Sigmoid colon (tissue), 4 donors: ENCODE measurements around the gene DLX1.

Experiments used
- EP300 ChIP-seq, 4 donors: sonication (generic); formaldehyde crosslinking; IDR thresholded peaks; one replicate each; pipeline ENCODE4 v1.6.1; 2017; ENCODE audit warnings: antibody characterized with exemption in 4 of 4
- POLR2A ChIP-seq, 2 donors: fragments of 450-650 bp; IDR thresholded peaks; one replicate each; pipeline ENCODE4 v1.6.1; 2016; ENCODE audit warnings: antibody characterized with exemption in 2 of 2, mild to moderate bottlenecking in 2 of 2, moderate library complexity in 2 of 2
- POLR2AphosphoS5 ChIP-seq, 4 donors: sonication (generic); formaldehyde crosslinking; IDR thresholded peaks; one replicate each; pipeline ENCODE4 v1.6.1; 2017; ENCODE audit warnings: antibody characterized with exemption in 4 of 4
- TF ChIP-seq, protein P1 (sequence below), 4 experiments: fragments of 450-650 bp in 3 of 4; fragments of 200-600 bp in 1 of 4; IDR thresholded peaks; one replicate each; pipeline ENCODE4 v1.5.1; 2016 to 2019; ENCODE audit warnings: antibody characterized with exemption in 4 of 4, mild to moderate bottlenecking in 3 of 4, moderate library complexity in 2 of 4

DNA sequence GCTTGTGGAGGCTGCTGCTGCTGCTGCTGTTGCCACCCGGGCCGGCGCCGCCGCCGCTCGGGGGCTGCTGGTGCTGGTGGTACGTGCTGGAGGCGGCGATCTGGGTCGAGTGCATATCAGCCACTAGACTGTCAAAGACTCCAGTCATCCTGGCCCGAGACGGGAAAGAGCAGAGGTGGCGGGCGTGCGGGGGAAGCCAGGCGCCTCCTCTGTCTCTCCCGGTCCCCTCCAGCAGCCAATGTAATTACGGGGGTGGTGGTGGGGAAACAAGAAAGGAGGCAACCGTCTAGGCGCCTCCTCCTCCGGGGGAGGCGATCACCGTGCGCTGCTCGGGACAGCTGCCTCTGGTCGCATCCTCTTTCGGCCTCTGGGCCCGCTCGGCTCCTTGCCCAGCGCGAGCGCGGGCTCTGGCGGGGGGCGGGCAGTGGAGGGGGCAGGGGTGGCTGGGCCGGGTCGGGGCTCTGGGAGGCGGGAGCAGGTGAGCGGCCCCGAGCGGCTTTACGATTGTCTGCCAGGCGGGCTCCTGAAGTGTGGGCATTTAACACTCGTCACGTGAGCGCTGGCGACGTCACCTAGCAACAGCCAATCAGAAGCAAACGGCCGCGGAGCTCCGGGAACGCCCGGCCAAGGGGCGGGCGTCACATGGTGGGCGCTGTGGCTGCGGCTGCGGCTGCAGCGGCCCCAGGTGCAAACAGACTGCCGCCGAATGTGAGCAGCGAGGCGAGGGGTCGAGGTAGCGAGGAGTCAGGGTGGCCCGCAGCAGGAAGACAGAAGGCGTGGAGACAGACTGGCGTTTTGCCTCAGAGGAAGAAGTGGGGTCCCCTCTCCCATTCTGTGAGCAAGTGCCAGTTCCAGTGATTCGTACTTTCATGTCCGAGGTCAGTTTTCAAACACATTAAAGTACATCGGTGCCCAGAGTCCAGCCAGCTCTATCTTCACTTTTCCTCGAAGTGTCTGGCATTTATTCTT lies 17.4 kb downstream of the DLX1 start, which contains the start of gene DLX2:
- TF ChIP-seq, protein P1, sequence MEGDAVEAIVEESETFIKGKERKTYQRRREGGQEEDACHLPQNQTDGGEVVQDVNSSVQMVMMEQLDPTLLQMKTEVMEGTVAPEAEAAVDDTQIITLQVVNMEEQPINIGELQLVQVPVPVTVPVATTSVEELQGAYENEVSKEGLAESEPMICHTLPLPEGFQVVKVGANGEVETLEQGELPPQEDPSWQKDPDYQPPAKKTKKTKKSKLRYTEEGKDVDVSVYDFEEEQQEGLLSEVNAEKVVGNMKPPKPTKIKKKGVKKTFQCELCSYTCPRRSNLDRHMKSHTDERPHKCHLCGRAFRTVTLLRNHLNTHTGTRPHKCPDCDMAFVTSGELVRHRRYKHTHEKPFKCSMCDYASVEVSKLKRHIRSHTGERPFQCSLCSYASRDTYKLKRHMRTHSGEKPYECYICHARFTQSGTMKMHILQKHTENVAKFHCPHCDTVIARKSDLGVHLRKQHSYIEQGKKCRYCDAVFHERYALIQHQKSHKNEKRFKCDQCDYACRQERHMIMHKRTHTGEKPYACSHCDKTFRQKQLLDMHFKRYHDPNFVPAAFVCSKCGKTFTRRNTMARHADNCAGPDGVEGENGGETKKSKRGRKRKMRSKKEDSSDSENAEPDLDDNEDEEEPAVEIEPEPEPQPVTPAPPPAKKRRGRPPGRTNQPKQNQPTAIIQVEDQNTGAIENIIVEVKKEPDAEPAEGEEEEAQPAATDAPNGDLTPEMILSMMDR (IDR thresholded peaks at IDR 0.05): no peak
- TF ChIP-seq EP300 (IDR thresholded peaks at IDR 0.05): no peak
- no peak for TF ChIP-seq POLR2A (IDR thresholded peaks at IDR 0.05)
- TF ChIP-seq POLR2AphosphoS5 (IDR thresholded peaks at IDR 0.05): peak in 1 of 4 donors; percentile 55
